ENCODE results near the gene RBM17.

- TF ChIP-seq SMC3 (IDR thresholded peaks at IDR 0.05; ENCODE audit: low read depth, low read length) (no peak), CEBPB (IDR thresholded peaks at IDR 0.05; ENCODE audit: low read depth, low read length) (no peak), CTCF (conservative IDR thresholded peaks at IDR 0.05; ENCODE audit: low read depth, low read length) (no peak), POLR2A (IDR thresholded peaks at IDR 0.05; ENCODE audit: low read depth, low read length) (no peak), RAD21 (IDR thresholded peaks at IDR 0.05; ENCODE audit: low read length) (no peak), NFE2L2 (IDR thresholded peaks at IDR 0.05; ENCODE audit: low read depth, low read length) (no peak), CHD1 (IDR thresholded peaks at IDR 0.05; ENCODE audit: low read depth, low read length) (no peak), BHLHE40 (IDR thresholded peaks at IDR 0.05; ENCODE audit: low read depth, low read length) (no peak), MXI1 (IDR thresholded peaks at IDR 0.05; ENCODE audit: borderline replicate concordance, low read depth, low read length) (no peak), RFX5 (IDR thresholded peaks at IDR 0.05; ENCODE audit: low read depth, low read length) (no peak), MAFK (IDR thresholded peaks at IDR 0.05; ENCODE audit: low read depth, low read length) (no peak), FOS (IDR thresholded peaks at IDR 0.05; ENCODE audit: low read depth, low read length) (no peak)
Measured at GRCh38 chr10:6135589-6136168, 46.8 kb downstream of the RBM17 start.

Measured in IMR-90 (cell line).